Body of pancreas (tissue), 4 donors: ENCODE data around the gene KIF24. TPM values are rescaled to one million over a fixed set of nuclear protein-coding genes. Genes with fewer than 3 reads are reported as not detected.

Source experiments
- ATAC-seq: fragments of 150-250 bp; one replicate; pipeline ENCODE4 v1.9.1; 2016
- DNase-seq, 4 donors: peaks; one replicate each; pipeline ENCODE4 v3.0.0-alpha.2; 2019
- H3K27ac ChIP-seq, 4 donors: fragments of 200-600 bp; sonication (generic); 1 replicate in 3 of 4; 2 replicates in 1 of 4; pipeline versions ENCODE4 v1.5.1 to v1.6.1; 2016 to 2019; ENCODE audit warnings: mild to moderate bottlenecking in 1 of 4, mixed read lengths in 1 of 4, moderate library complexity in 1 of 4
- H3K27me3 ChIP-seq, 2 donors: fragments of 200-600 bp; sonication (generic); one replicate each; pipeline ENCODE4 v1.6.0; 2016; ENCODE audit warnings: mild to moderate bottlenecking in 1 of 2
- H3K36me3 ChIP-seq, 2 donors: fragments of 200-600 bp; sonication (generic); replicated peaks in 1 of 2; 2 replicates each; pipeline ENCODE4 v1.5.1; 2016; ENCODE audit warnings: low read depth in 2 of 2; ENCODE audit not compliant: insufficient read depth in 1 of 2
- H3K4me1 ChIP-seq: fragments of 200-600 bp; sonication (generic); one replicate; pipeline ENCODE4 v1.6.0; 2016
- H3K4me3 ChIP-seq, 2 donors: fragments of 200-600 bp; sonication (generic); 1 replicate in 1 of 2; 2 replicates in 1 of 2; pipeline ENCODE4 v1.5.1; 2016 to 2019
- H3K9me3 ChIP-seq, 3 donors: fragments of 200-600 bp; sonication (generic); 1 replicate in 2 of 3; 2 replicates in 1 of 3; pipeline ENCODE4 v1.5.1; 2016
- POLR2A ChIP-seq, 3 donors: fragments of 450-650 bp; IDR thresholded peaks; one replicate each; pipeline ENCODE4 v1.6.1; 2016; ENCODE audit warnings: antibody characterized with exemption in 3 of 3, mild to moderate bottlenecking in 2 of 3
- WGBS, 2 donors: methylation state at CpG; one replicate each; pipeline ENCODE4 v1.1.5; 2017; 5-methylcytosine and 5-hydroxymethylcytosine counted together
- intact Hi-C: fragments of 100-400 bp; cut with DNase I; formaldehyde crosslinking; loops from one replicate; pipeline ENCODE4 v1.15.1; 2023
- total RNA-seq, 2 donors: library from RNA; depleted of rRNA; stranded (reverse); fragments of >200 nt; gene quantifications; one replicate each; pipeline ENCODE4 v1.1.0, GENCODE V29; 2016
- TF ChIP-seq, protein P1 (sequence below), 7 experiments: fragments of 450-650 bp in 4 of 7; fragments of 200-600 bp in 3 of 7; sonication (generic) in 3 of 7; IDR thresholded peaks; one replicate each; pipeline ENCODE4 v1.5.1; 2016 to 2019; ENCODE audit warnings: antibody characterized with exemption in 7 of 7

KIF24 gene
- total RNA-seq, 2 donors from 2014 or later = 0.26 to 0.33 TPM

GRCh38 chr9:34332076-34332964, 3.3 kb upstream of the KIF24 start:
- DNase-seq = peak in 1 of 4 donors; percentile 42
- intact Hi-C loops = no loop called here
- no peak for ATAC-seq

GRCh38 chr9:34331196-34331595, 2.1 kb upstream of the KIF24 start:
- 68 to 70% methylated on average over 1 of the region's 1 CpG for WGBS, 2 donors

More at GRCh38 chr9:34332076-34332964, 3.3 kb upstream of the KIF24 start:
- H3K9me3 ChIP-seq = no peaks in the 10 kb centered on the region
- no peak overlapping the region for H3K4me3 ChIP-seq
- no peaks in the 10 kb centered on the region for H3K27me3 ChIP-seq
- H3K4me1 ChIP-seq = peaks cover 43% of the 10 kb centered on the region
- 19 to 24% methylated on average over 7 of the region's 7 CpGs for WGBS, 2 donors
- TF ChIP-seq, protein P1, sequence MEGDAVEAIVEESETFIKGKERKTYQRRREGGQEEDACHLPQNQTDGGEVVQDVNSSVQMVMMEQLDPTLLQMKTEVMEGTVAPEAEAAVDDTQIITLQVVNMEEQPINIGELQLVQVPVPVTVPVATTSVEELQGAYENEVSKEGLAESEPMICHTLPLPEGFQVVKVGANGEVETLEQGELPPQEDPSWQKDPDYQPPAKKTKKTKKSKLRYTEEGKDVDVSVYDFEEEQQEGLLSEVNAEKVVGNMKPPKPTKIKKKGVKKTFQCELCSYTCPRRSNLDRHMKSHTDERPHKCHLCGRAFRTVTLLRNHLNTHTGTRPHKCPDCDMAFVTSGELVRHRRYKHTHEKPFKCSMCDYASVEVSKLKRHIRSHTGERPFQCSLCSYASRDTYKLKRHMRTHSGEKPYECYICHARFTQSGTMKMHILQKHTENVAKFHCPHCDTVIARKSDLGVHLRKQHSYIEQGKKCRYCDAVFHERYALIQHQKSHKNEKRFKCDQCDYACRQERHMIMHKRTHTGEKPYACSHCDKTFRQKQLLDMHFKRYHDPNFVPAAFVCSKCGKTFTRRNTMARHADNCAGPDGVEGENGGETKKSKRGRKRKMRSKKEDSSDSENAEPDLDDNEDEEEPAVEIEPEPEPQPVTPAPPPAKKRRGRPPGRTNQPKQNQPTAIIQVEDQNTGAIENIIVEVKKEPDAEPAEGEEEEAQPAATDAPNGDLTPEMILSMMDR (IDR thresholded peaks at IDR 0.05) = peak; percentile 31 to 90 (median 81)
- no peak for TF ChIP-seq POLR2A (IDR thresholded peaks at IDR 0.05)
- H3K27ac ChIP-seq = peak overlapping the region in 2 of 4 donors; percentile 9 to 24
- H3K36me3 ChIP-seq = no peaks in the 10 kb centered on the region

DNA sequence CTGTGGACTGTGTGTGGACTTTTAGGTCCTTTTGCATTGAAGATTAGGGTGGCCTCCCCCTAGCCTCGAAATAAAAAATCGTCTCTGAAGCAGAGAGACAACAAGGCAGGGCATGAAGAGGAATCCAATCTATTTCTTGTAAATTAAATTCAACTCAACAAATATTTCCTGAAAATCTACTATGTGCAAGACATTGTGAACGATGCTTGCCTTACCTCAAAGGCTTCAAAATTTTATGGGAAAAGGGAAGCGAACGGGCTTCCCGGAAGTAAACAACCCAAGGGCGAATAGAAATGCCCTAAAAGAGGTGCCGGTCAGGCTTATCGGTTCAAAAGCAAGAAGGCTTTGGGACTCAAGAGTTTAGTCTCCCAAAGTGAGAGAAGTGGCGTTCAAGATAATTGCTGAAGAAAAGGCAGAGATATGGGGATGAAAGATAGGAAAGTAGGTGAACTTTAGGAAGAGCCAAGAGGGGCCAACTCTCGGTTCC, 525 bp downstream of the KIF24 start:
- 4% methylated on average over 11 of the region's 11 CpGs for WGBS, 2 donors
- DNase-seq = no peak
- ATAC-seq = no peak
- Histone ChIP-seq H3K4me1 (peaks cover 25% of the 10 kb centered on the region), H3K27ac (peak overlapping the region in 3 of 4 donors; percentile 50 to 93 (median 70)), H3K27me3 (no peaks in the 10 kb centered on the region), H3K9me3 (no peaks in the 10 kb centered on the region), H3K36me3 (no peaks in the 10 kb centered on the region), H3K4me3 (peak overlapping the region in 1 of 2 donors; percentile 4)
- no peak for TF ChIP-seq POLR2A (IDR thresholded peaks at IDR 0.05)
- intact Hi-C loops = no loop called here

More at GRCh38 chr9:34331196-34331595, 2.1 kb upstream of the KIF24 start:
- DNase-seq (no peak), ATAC-seq (no peak)
- Histone ChIP-seq H3K4me3 (no peak overlapping the region), H3K27ac (no peak overlapping the region), H3K9me3 (no peaks in the 10 kb centered on the region), H3K27me3 (no peaks in the 10 kb centered on the region), H3K4me1 (peaks cover 43% of the 10 kb centered on the region), H3K36me3 (no peaks in the 10 kb centered on the region)
- intact Hi-C loops = no loop called here
- TF ChIP-seq, protein P1 (IDR thresholded peaks at IDR 0.05) = no peak

- no peaks in the 10 kb centered on the region for H3K27me3 ChIP-seq
- H3K27ac ChIP-seq = no peak overlapping the region
- no peaks in the 10 kb centered on the region for H3K9me3 ChIP-seq
- DNase-seq (no peak), ATAC-seq (no peak)
- TF ChIP-seq, protein P1 (IDR thresholded peaks at IDR 0.05) = no peak
- TF ChIP-seq POLR2A (IDR thresholded peaks at IDR 0.05) = no peak
- H3K4me3 ChIP-seq = no peak overlapping the region
- no peaks in the 10 kb centered on the region for H3K36me3 ChIP-seq
- 64 to 84% methylated on average over 1 of the region's 1 CpG for WGBS, 2 donors
- peaks cover 16% of the 10 kb centered on the region for H3K4me1 ChIP-seq
- intact Hi-C loops = no loop called here
Observed at GRCh38 chr9:34326690-34327089, 2.4 kb downstream of the KIF24 start.

- intact Hi-C loops = no loop called here
- H3K27ac ChIP-seq = no peak overlapping the region
- no peaks in the 10 kb centered on the region for H3K4me1 ChIP-seq
- no peaks in the 10 kb centered on the region for H3K9me3 ChIP-seq
- 60 to 63% methylated on average over 2 of the region's 2 CpGs for WGBS, 2 donors
- no peak for ATAC-seq
- no peaks in the 10 kb centered on the region for H3K36me3 ChIP-seq
- TF ChIP-seq, protein P1 (IDR thresholded peaks at IDR 0.05) = no peak
- no peak for TF ChIP-seq POLR2A (IDR thresholded peaks at IDR 0.05)
- no peak overlapping the region for H3K4me3 ChIP-seq
- no peak for DNase-seq
- no peaks in the 10 kb centered on the region for H3K27me3 ChIP-seq
Observed at GRCh38 chr9:34322899-34323591, 6.0 kb downstream of the KIF24 start.
